ENCODE data around the gene XRRA1. TPM values are rescaled to one million over a fixed set of nuclear protein-coding genes. Genes with fewer than 3 reads are reported as not detected.
A peak's percentile ranks its signal among the peaks of the same experiment; 100 is the strongest.

Gene XRRA1
- total and polyA plus RNA-seq, 2 of the 13 experiments (the other 11 are each of a cell fraction or from before 2014, with no cell fraction given): 7.6 to 10.5 TPM

DNA sequence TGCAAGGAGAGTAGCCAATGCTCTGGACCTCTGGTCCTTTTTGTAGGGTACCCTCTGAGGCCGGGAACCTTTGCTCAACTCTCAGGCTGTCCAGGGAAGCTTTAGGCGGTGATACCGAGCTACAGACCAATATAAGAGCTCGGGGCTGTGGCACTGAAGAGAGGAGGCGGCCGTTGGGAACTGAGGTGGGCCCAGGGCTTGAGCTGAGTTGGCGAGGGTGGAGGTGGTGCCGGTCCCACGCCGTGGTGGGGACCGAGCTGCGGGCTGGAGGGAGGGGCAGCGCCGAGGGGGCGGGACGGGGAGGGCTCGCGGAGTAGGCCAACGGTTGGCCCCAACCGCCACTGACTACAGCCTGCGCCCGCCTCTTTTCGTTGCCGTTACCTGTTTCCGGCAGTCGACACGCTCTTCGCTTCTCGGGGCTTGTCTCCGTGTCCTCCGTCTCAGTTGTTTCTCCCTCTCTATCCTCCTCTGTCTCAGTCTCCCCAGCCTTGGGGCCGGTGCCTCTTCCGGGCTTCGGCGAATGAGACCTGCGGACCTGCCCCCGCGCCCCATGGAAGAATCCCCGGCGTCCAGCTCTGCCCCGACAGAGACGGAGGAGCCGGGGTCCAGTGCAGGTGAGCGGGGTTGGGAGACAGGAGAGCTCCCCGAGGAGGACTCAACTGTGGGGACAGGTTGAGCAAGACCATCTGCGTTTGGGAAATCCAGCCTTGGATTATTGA lies 39.8 kb upstream of the XRRA1 start, which contains the start of gene NEU3 (continued):
- TF ChIP-seq, protein P1, sequence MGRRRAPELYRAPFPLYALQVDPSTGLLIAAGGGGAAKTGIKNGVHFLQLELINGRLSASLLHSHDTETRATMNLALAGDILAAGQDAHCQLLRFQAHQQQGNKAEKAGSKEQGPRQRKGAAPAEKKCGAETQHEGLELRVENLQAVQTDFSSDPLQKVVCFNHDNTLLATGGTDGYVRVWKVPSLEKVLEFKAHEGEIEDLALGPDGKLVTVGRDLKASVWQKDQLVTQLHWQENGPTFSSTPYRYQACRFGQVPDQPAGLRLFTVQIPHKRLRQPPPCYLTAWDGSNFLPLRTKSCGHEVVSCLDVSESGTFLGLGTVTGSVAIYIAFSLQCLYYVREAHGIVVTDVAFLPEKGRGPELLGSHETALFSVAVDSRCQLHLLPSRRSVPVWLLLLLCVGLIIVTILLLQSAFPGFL (CRISPR knock-in tag; IDR thresholded peaks at IDR 0.05): no peak
- TF ChIP-seq, protein P2, sequence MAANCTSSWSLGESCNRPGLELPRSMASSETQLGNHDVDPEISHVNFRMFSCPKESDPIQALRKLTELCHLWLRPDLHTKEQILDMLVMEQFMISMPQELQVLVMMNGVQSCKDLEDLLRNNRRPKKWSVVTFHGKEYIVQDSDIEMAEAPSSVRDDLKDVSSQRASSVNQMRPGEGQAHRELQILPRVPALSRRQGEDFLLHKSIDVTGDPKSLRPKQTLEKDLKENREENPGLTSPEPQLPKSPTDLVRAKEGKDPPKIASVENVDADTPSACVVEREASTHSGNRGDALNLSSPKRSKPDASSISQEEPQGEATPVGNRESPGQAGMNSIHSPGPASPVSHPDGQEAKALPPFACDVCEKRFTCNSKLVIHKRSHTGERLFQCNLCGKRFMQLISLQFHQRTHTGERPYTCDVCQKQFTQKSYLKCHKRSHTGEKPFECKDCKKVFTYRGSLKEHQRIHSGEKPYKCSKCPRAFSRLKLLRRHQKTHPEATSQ (CRISPR knock-in tag; IDR thresholded peaks at IDR 0.05; ENCODE audit: borderline replicate concordance): peak; percentile 37; the same call in 1 of the 2 replicates
- TF ChIP-seq, protein P3, sequence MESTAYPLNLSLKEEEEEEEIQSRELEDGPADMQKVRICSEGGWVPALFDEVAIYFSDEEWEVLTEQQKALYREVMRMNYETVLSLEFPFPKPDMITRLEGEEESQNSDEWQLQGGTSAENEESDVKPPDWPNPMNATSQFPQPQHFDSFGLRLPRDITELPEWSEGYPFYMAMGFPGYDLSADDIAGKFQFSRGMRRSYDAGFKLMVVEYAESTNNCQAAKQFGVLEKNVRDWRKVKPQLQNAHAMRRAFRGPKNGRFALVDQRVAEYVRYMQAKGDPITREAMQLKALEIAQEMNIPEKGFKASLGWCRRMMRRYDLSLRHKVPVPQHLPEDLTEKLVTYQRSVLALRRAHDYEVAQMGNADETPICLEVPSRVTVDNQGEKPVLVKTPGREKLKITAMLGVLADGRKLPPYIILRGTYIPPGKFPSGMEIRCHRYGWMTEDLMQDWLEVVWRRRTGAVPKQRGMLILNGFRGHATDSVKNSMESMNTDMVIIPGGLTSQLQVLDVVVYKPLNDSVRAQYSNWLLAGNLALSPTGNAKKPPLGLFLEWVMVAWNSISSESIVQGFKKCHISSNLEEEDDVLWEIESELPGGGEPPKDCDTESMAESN (CRISPR knock-in tag; conservative IDR thresholded peaks at IDR 0.05): peak; percentile 77
- no peak for TF ChIP-seq ZZZ3 (CRISPR knock-in tag; IDR thresholded peaks at IDR 0.05; ENCODE audit: borderline replicate concordance)
- 0 out of 2 replicates have a peak, but pooled peaks have one; percentile 36 for TF ChIP-seq YEATS4 (CRISPR knock-in tag; IDR thresholded peaks at IDR 0.05; ENCODE audit: borderline replicate concordance)
- TF ChIP-seq MEF2D (CRISPR knock-in tag; IDR thresholded peaks at IDR 0.05): 0 out of 2 replicates have a peak, but pooled peaks have one; percentile 56
- TF ChIP-seq FOXO1 (CRISPR knock-in tag; IDR thresholded peaks at IDR 0.05): no peak
- no peak for TF ChIP-seq HDAC6 (IDR thresholded peaks at IDR 0.05; ENCODE audit: low read depth, low read length)
- TF ChIP-seq, protein P4, sequence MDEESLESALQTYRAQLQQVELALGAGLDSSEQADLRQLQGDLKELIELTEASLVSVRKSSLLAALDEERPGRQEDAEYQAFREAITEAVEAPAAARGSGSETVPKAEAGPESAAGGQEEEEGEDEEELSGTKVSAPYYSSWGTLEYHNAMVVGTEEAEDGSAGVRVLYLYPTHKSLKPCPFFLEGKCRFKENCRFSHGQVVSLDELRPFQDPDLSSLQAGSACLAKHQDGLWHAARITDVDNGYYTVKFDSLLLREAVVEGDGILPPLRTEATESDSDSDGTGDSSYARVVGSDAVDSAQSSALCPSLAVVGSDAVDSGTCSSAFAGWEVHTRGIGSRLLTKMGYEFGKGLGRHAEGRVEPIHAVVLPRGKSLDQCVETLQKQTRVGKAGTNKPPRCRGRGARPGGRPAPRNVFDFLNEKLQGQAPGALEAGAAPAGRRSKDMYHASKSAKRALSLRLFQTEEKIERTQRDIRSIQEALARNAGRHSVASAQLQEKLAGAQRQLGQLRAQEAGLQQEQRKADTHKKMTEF (CRISPR knock-in tag; IDR thresholded peaks at IDR 0.05): peak; percentile 61; the same call in 1 of the 2 replicates
- TF ChIP-seq, protein P5, sequence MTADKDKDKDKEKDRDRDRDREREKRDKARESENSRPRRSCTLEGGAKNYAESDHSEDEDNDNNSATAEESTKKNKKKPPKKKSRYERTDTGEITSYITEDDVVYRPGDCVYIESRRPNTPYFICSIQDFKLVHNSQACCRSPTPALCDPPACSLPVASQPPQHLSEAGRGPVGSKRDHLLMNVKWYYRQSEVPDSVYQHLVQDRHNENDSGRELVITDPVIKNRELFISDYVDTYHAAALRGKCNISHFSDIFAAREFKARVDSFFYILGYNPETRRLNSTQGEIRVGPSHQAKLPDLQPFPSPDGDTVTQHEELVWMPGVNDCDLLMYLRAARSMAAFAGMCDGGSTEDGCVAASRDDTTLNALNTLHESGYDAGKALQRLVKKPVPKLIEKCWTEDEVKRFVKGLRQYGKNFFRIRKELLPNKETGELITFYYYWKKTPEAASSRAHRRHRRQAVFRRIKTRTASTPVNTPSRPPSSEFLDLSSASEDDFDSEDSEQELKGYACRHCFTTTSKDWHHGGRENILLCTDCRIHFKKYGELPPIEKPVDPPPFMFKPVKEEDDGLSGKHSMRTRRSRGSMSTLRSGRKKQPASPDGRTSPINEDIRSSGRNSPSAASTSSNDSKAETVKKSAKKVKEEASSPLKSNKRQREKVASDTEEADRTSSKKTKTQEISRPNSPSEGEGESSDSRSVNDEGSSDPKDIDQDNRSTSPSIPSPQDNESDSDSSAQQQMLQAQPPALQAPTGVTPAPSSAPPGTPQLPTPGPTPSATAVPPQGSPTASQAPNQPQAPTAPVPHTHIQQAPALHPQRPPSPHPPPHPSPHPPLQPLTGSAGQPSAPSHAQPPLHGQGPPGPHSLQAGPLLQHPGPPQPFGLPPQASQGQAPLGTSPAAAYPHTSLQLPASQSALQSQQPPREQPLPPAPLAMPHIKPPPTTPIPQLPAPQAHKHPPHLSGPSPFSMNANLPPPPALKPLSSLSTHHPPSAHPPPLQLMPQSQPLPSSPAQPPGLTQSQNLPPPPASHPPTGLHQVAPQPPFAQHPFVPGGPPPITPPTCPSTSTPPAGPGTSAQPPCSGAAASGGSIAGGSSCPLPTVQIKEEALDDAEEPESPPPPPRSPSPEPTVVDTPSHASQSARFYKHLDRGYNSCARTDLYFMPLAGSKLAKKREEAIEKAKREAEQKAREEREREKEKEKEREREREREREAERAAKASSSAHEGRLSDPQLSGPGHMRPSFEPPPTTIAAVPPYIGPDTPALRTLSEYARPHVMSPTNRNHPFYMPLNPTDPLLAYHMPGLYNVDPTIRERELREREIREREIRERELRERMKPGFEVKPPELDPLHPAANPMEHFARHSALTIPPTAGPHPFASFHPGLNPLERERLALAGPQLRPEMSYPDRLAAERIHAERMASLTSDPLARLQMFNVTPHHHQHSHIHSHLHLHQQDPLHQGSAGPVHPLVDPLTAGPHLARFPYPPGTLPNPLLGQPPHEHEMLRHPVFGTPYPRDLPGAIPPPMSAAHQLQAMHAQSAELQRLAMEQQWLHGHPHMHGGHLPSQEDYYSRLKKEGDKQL (CRISPR knock-in tag; IDR thresholded peaks at IDR 0.05; ENCODE audit: low read depth): no peak
- TF ChIP-seq, protein P6, sequence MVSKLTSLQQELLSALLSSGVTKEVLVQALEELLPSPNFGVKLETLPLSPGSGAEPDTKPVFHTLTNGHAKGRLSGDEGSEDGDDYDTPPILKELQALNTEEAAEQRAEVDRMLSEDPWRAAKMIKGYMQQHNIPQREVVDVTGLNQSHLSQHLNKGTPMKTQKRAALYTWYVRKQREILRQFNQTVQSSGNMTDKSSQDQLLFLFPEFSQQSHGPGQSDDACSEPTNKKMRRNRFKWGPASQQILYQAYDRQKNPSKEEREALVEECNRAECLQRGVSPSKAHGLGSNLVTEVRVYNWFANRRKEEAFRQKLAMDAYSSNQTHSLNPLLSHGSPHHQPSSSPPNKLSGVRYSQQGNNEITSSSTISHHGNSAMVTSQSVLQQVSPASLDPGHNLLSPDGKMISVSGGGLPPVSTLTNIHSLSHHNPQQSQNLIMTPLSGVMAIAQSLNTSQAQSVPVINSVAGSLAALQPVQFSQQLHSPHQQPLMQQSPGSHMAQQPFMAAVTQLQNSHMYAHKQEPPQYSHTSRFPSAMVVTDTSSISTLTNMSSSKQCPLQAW (CRISPR knock-in tag; IDR thresholded peaks at IDR 0.05): peak; percentile 17; the same call in 1 of the 2 replicates
- TF ChIP-seq SP1 (IDR thresholded peaks at IDR 0.05): no peak
- TF ChIP-seq SP1 (CRISPR knock-in tag; IDR thresholded peaks at IDR 0.05): peak; percentile 45; the same call in 1 of the 2 replicates
- TF ChIP-seq ZSCAN22 (CRISPR knock-in tag; IDR thresholded peaks at IDR 0.05): no peak
